HG02588 (cell line): ENCODE measurements around the gene CDKN2B-AS1.

ENCODE experiments used
- ATAC-seq: cut with Tn5 transposase; IDR thresholded peaks from one replicate; pipeline ENCODE4 v1.9.1; 2021; ENCODE audit warnings: mild to moderate bottlenecking, moderate library complexity; ENCODE audit not compliant: unreplicated experiment

CDKN2B-AS1 gene

DNA sequence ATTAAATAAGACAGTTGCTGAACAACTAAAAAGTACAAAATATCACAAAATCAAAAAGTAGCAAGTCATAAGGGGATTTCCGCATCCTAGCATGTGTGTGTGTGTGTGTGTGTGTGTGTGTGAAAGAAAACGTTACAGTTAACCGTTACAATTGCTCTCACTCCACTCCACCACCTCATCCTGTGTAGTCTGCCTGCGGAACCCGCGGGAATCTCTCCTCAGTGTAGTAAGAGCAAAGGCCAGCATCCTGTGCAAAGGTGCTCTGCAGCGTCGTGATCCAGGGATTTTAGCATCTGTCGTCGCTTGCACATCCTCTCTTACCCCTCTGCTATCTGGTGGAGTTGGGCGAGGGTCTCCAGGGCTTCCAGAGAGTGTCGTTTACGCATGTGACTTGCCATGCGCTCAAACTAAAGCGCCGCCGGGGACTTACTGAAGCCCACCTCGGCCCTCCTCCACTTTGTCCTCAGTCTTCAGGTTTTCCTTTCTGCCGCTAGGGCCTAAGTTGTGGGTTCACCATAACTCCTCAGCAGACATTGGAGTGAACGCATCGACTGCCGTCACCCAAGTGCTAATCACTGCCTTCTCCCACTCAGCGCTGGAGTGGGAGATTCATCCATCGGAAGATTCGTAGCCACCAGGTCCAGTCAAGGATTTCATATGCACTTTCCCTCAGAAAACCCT is 10.6 kb downstream of the CDKN2B-AS1 start:
- ATAC-seq = no peak

DNA sequence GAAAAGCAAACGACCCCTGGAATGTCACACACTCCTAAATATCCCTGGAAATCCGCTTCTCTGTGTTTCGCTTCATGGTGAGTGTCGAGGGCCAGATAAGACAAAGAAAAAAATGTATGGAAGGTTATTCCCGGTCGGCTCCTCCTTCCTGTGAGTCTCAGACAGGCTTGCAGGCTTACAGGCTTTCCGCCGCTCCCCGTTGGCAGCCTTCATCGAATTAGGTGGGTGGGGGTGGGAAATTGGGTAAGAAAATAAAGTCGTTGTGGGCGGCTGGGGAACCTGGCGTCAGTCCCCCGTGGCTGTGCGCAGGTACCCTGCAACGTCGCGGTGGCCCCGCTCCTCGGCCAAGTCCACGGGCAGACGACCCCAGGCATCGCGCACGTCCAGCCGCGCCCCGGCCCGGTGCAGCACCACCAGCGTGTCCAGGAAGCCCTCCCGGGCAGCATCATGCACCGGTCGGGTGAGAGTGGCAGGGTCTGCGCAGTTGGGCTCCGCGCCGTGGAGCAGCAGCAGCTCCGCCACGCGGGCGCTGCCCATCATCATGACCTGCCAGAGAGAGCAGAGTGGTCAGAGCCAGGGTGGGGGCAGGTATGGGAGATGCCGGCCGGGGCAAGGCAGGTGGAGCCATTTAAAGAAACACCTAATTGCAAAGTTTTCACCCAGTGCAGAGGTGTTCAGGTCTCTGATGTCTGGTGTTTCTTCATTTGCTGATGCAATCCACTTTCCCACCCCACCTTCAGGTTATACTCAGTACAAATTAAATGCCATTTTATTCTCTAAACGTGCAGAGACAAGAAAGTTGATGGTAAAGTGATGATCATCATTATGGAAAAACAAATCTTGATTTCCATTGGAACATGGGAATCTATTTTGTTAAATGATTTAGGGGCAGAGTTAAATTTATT is 11.4 kb downstream of the CDKN2B-AS1 start:
- ATAC-seq = no peak

DNA sequence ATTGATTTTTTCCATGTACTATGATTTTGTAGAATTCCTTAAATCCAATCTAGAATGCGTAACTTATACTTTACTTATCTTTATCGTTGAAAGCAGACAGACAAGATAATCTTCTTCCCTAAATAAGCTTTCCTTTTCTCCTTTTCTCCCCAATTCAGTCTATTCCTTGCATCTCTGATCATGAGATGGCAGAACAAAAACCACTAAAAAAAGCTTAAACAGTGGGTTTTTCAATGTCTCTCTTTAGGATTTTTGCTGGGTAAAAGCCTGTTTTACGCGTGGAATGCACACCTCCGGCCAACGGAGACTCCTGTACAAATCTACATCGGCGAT is 13.8 kb downstream of the CDKN2B-AS1 start:
- no peak for ATAC-seq

DNA sequence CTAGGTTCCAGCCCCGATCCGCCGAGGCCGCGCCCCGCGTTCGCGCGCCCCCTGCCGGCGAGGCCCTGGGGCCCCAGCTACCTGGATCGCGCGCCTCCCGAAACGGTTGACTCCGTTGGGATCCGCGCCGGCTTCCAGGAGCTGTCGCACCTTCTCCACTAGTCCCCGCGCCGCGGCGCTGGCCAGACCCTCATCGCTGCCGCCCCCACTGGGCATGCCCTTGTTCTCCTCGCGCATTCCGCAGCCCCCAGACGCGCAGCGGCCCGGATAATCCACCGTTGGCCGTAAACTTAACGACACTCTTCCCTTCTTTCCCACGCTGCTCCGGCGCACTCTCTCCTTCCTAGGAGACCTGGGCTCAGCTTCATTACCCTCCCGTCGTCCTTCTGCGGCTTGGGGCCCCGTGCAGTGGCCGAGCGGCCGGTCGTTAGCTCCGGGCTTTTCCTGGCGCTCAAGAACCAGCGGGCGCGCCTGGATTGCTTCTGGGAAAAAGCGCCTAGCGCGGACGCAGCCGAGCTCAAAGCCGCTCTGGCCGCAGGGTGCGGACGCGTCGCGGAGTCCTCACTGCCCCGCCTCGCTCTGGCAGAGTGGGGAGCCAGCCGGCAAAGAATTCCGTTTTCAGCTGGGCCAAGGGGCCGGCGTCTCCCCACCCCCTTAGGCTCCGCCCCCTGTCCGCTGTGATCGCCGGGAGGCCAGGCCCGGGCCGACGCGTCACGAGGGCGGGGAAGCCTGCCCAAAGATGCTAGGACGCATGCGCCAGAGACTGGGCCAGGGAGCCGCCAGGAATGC is 14.3 kb downstream of the CDKN2B-AS1 start, which contains the start of gene CDKN2B:
Gene CDKN2B (minus strand): TSS at position 589 of the 789 bp plus-strand sequence. CDS start 352 bp downstream, at position 237.
- ATAC-seq = peak; percentile 95

DNA sequence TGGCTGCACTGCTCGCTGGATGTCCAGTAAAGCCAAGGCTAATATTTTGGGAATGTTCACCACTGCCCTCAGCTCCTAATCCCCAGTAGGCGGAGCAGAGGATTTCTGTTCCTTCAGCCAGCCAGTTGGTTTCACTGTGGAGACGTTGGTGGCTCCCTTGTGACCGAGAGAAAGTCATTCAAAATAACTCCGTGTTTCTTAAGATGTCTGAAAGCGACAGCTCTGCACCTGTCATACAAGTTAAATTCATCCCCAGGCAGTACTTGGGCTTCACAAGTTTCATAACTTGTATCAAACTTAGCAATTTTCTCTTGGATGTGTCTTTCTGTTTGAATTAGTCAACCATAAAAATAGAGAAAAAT is 14.9 kb downstream of the CDKN2B-AS1 start:
- ATAC-seq = peak; percentile 38

DNA sequence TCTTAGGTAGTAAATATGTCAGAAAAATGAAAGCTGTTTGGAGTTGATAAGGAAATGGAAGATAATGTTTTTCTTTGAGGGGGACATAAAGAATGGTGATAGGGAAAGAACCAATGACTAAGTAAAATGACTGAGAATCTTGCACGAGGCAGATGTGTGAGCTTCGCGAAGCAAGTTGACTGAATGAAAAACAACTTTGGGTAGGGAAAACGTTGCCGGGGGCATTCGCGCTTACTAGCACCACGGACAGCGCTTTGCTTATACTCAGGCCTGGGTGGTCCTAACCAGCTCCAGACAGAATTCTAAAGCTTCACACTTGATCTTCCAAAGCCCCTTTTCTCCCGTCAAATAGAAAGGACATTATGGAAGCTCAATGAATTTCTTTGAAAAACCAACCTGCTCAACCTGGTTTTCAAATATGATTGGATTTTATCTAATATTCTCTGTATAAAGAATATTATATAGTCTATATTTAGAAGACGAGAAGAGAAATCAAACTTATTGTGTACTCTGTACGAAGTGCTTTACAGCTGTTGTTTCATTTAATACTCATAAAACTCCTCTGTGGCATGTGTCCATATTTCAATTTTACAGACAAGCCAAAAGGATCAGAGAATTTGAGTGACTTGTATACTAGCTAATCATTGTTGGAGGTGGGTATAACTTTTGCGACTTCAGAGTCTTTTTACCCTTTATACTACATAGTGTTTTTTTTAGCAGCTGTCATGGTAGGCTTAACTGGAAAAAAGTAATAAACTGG is 16.5 kb downstream of the CDKN2B-AS1 start:
- no peak for ATAC-seq

DNA sequence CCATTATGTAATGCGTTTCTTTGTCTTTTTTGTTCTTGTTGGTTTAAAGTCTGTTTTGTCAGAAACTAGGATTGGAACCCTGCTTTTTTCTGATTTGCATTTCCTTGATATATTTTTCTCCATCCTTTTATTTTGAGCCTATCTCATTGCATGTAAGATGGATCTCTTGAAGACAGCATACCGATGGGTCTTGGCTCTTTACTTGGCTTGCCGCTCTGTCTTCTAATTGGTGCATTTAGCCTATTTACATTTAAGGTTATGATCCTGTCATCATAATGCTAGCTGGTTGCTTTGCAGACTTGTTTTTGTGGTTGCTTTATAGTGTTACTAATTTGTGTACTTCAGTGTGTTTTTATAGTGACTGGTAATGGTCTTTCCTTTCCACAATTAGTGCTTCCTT is 27.8 kb downstream of the CDKN2B-AS1 start:
- ATAC-seq = no peak

DNA sequence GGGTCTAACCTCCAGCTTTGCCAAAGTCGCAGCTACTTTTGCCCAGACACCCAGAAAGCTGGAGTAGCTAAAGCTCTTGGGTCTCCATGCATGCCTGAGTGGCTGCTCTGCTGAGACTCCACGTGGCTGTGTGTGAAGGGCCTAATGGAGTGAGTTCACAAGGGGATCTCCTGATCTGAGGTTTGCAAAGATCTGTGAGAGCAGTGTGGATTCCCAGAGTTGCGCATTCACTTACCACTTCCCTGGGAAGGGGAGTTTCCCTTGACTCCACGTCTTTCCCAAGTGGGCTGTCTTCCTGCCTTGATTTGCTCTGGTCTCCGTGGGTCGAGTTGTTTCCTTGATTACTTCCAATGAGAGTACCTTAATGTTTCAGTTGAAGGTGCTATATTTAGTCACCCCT is 32.1 kb downstream of the CDKN2B-AS1 start:
- no peak for ATAC-seq

DNA sequence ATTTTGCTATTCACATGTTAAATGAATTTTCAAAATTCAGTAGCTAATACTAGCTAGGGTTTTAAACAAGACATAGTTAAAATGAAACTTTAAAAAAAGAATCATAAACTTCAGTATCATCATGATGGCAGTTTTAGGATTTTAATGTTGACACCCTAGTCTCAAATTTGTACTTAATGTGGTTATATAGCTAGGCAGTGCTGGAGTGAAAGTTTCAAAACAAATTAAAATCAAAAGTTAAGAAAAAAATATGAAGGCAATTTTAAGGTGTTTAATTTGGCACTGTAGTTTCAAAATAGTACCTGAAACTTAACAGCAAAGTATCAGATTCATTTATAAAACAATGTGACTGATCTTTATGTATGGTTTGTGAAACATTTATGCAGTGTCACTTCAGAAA is 33.8 kb downstream of the CDKN2B-AS1 start:
- ATAC-seq = no peak

DNA sequence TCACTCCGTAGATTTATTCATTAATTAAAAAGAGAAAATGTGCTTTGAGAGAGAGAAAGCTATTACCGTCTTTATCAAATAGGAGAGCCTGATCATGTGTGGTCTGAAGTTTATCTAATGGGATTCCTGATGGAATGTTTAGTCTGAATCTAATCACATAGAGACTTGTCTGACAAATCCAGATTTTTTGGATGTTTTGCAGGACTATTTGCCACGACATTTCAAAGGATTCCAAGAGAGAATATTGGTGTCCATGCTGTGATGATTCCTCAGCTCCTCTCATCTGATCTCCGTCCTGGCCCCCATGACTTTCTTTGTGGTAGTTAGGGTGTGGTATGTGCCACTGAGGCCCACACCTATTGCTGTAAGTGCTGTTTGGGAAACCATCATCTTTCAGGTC is 34.6 kb downstream of the CDKN2B-AS1 start:
- no peak for ATAC-seq

DNA sequence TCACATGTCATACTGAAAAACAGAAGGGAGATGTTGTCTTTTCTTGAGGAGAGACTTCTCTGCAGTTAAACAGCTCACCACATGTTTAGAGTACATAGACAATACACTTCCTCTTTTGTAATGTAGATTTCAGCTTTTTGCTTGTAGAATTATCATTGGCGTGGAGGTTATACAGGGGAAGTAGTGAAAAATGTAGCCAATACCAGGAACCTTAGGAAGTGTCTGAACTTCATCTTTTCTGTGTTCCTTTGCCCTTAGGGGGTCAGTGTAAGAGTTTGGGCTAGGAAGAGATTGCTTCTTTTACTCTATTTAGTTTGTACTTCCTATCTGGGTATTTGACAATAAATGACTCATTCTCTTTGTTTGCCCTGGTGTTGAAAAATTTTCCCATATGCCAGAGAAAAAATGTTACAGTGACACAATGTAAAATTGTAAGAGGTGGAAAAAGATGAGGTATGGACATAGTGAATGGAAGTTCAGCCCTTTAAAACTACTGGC is 35.6 kb downstream of the CDKN2B-AS1 start:
- peak; percentile 63 for ATAC-seq

DNA sequence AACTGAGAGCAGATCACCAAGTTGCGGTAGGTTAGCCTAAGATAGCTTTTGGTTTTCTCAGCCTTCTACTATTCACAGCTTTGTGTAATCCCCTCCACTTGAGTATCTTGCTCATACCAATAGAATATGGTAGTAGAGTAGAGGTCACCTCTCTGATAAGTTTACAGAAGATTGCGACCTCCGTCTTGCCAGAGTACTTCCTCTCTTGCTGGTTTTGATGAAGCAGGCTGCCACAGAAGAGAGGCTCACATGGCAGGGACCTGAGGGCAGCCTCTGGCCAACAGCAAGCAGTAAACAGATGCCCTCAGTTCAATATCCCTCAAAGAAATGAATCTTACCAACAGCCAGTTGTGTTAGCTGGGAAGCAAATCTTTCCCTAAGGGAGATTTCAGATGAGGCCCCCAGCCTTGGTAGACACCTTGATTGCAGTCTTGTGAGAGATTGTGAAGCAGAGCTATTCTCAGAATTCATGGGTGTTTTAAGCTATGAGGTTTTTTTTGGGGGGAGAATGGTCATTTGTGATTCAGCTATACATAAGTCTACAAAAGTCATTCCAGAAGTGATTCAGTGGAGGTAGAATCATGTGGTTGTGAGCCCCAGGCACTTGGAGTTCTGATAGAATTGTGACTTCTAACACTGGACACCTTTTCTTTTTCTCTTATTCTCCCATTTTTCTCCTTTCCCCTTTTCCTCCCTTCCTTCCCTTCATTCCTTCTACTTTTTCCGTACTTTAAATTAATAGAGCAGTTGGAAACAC is 37.2 kb downstream of the CDKN2B-AS1 start:
- no peak for ATAC-seq

DNA sequence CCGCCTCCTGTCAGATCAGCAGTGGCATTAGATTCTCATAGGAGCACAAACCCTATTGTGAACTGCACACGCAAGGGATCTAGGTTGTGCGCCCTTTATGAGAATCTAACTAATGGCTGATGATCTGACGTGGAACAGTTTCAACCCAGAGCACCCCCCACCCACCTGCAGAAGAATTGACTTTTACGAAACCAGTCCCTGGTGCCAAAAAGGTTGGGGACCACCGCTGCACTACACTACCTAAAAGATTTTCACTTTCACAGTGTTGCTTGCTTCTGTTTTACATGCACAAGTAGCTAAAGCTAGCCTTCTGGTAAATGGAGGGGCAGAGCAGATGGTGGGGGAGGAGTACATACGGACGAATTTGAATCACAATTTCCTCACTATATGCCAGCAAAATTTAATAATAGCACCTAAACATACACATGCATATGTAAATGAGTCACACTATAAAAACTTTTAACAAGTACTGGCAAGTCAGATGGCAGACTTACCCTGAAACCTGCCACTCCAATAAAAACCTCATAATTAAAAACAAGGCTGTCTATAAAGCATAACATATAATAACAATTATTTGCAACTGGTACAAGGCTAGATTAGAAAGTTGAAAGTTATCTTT is 38.5 kb downstream of the CDKN2B-AS1 start:
- ATAC-seq = no peak

DNA sequence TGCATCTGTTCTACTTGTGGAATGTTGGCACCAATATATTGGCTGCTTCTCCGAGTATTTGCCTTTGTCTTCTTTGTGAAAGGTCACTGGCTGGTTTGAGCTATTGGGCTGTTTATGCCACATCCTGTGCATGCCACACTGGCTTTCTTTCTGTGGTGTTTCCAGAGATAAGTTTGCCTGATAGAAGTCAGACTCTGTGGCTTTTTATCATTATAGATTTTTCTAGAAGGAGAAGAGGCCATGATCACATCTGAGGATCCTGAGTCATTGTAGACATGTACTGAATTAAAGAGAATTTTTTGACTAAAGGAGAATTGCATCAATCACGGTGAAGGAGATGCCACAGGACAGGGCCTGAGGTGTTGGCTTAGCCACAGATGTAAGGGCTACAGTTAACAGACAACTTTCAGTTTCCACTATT is 41.0 kb downstream of the CDKN2B-AS1 start:
- ATAC-seq = no peak

DNA sequence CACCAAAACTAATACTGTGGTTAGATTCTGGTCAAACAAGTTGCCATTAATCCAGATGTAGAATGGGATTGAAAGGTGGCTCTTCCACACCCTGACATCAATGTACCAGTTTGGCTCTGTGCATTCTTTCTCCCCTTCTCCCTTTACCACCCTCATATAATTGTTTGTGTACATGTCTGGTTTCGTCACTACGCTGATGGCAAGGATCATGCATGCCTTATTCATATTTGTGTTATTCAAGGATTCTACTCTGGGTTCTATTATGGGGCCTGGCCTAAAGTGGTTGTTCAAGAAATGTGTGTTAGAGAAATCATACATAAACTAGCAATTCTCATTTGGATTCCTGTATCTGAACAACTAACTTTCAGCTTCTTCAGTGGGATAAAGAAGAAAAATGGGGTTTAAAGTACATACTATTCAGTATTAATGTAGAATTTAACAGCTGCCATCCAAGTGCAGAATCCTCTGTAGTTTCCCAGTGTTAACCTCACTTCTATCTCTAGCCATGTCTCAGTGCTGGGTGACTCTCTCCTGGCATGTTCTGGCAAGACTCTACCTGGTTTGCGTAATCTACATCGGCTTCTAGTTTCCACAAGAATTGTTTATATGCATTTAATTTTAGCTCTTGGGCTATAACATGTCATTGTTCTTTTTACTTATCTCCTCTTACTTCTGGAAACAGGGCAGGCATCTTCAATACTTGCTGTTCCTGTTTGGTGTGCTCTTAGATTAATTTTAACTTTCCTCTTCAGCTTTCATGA is 42.5 kb downstream of the CDKN2B-AS1 start:
- no peak for ATAC-seq

DNA sequence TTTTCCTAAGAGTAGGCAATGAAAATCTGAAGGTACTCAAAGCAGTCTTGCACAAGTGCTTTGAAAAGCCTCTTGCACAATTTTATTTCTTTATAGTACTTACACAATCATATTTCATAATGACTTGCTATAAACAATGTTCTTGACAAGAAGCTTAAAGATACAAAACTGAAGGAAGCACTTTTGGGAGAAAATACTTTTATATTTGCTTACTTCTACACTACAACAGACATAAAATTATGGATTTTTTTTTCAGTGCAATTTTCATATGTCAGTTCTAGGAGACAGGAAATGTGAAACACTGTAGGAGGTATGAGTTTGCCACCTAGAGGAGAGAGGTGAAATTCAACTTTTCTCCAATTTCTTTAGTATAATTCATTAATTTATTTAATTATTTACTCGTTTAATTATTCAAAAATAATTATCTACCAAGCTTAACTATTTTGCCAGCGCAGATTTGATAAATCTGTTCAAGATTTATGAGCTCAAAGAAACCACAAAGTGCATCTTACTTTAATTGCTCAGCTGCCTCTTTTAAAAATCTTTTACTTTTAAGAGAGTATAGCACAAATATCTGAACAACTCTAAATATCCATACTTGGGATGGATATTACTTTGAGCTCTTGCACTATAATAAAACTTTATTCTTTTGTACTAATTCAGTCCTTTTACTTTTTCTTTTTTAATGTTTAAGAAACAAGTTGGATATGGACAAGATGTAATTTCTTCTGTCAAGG is 43.5 kb downstream of the CDKN2B-AS1 start:
- no peak for ATAC-seq

DNA sequence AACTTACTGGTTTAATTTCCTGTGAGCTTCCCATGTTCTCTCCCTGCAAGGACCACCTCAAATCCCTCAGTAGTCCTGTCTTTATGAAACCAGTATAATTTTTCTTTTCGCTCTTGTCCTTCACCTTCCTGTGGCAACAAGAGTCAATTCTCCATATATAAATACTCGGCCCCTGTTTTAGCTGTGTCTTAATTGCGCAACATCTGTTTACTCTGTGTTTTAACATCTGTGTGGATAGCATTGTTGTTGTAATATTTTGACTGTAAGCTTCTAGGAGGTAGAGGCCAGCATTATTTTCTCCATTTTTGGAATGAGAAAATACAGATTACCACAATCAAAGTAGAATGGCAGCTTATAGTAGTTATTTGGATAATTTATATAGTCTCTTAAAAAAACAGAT is 44.7 kb downstream of the CDKN2B-AS1 start:
- no peak for ATAC-seq

DNA sequence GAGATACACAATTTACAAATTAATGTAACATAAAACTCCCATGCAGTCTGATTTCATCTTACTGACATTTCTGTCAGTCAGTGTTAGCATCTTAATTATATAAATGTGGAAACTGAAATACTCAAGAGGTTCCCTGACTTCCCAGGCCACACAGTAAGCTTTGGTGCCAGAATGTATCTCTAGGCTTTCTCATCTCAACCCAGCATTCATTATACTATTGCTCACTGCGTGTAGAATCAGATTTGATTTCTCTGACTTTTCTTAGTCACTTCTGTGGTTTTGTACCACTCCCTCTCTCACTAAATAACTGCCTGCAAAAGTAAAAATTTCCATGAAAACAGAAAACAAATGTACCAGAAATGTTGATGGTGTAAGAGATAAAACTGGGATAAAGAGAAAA is 46.2 kb downstream of the CDKN2B-AS1 start:
- no peak for ATAC-seq
